Astrocyte (in vitro differentiated cells and primary cell): ENCODE measurements around the gene BLOC1S3. TPM values are rescaled to one million over a fixed set of nuclear protein-coding genes. Genes with fewer than 3 reads are reported as not detected.

ENCODE experiments used
- DNase-seq: peaks from one replicate; pipeline ENCODE4 v3.0.0-alpha.2; 2010; ENCODE audit warnings: low read depth
- FAIRE-seq: peaks from 2 replicates; lab custom pipeline; 2011; peaks lifted over from hg19 to GRCh38; lab: Jason Lieb, UNC
- H2AFZ ChIP-seq: 2 replicates; pipeline ENCODE4 v1.6.0; 2012; ENCODE audit warnings: low read depth, low read length, inconsistent platforms
- H3K27ac ChIP-seq: 2 replicates; pipeline ENCODE4 v1.5.1; 2011; ENCODE audit warnings: low read depth, low read length, inconsistent platforms
- H3K27me3 ChIP-seq: 2 replicates; pipeline ENCODE4 v1.6.0; 2011; ENCODE audit warnings: low read length, inconsistent platforms; ENCODE audit not compliant: insufficient read depth
- H3K36me3 ChIP-seq: 2 replicates; pipeline ENCODE4 v1.5.1; 2011; ENCODE audit warnings: low read length, inconsistent platforms; ENCODE audit not compliant: insufficient read depth
- H3K4me1 ChIP-seq: 2 replicates; pipeline ENCODE4 v1.5.1; 2011; ENCODE audit warnings: low read length, inconsistent platforms; ENCODE audit not compliant: insufficient read depth
- H3K4me2 ChIP-seq: 2 replicates; pipeline ENCODE4 v1.6.0; 2012; ENCODE audit warnings: low read length, inconsistent platforms
- H3K4me3 ChIP-seq: 2 replicates; pipeline ENCODE4 v1.5.1; 2011; ENCODE audit warnings: low read depth, mild to moderate bottlenecking, low read length, inconsistent platforms; ENCODE audit not compliant: insufficient read depth
- H3K79me2 ChIP-seq: 2 replicates; pipeline ENCODE4 v1.6.0; 2012; ENCODE audit warnings: mild to moderate bottlenecking, low read length, inconsistent platforms; ENCODE audit not compliant: insufficient read depth
- H3K9ac ChIP-seq: 2 replicates; pipeline ENCODE4 v1.6.0; 2012; ENCODE audit warnings: mild to moderate bottlenecking, low read length, inconsistent platforms
- H3K9me3 ChIP-seq: 2 replicates; pipeline ENCODE4 v1.5.1; 2012; ENCODE audit warnings: low read depth, mild to moderate bottlenecking, low read length, inconsistent platforms; ENCODE audit not compliant: insufficient read depth
- H4K20me1 ChIP-seq: 2 replicates; pipeline ENCODE4 v1.6.0; 2012; ENCODE audit warnings: low read length, inconsistent platforms; ENCODE audit not compliant: insufficient read depth
- H3K27ac Mint-ChIP-seq: one replicate; pipeline ENCODE4 v1.8.0; 2021; ENCODE audit warnings: mild to moderate bottlenecking, mixed read lengths; ENCODE audit not compliant: unreplicated experiment
- H3K27me3 Mint-ChIP-seq: one replicate; pipeline ENCODE4 v1.8.0; 2021; ENCODE audit warnings: low read depth, mixed read lengths; ENCODE audit not compliant: unreplicated experiment
- H3K36me3 Mint-ChIP-seq: one replicate; pipeline ENCODE4 v1.8.0; 2021; ENCODE audit warnings: low read depth, mixed read lengths; ENCODE audit not compliant: unreplicated experiment
- H3K4me1 Mint-ChIP-seq: one replicate; pipeline ENCODE4 v1.8.0; 2021; ENCODE audit warnings: low read depth, mixed read lengths; ENCODE audit not compliant: unreplicated experiment
- H3K4me3 Mint-ChIP-seq: one replicate; pipeline ENCODE4 v1.8.0; 2021; ENCODE audit warnings: mild to moderate bottlenecking, moderate library complexity, mixed read lengths; ENCODE audit not compliant: unreplicated experiment
- H3K9me3 Mint-ChIP-seq: one replicate; pipeline ENCODE4 v1.8.0; 2021; ENCODE audit warnings: mild to moderate bottlenecking, mixed read lengths; ENCODE audit not compliant: unreplicated experiment
- CTCF ChIP-seq: IDR thresholded peaks from 2 replicates; pipeline ENCODE4 v1.5.1; 2011; ENCODE audit warnings: low read depth, mild to moderate bottlenecking, inconsistent platforms, low read length, moderate library complexity; ENCODE audit not compliant: insufficient read depth
- EZH2 ChIP-seq: IDR thresholded peaks from 2 replicates; pipeline ENCODE4 v1.6.1; 2012; ENCODE audit warnings: mild to moderate bottlenecking, low read length, inconsistent platforms; ENCODE audit not compliant: insufficient read depth
- total RNA-seq: library from RNA; stranded (reverse); gene quantifications from 2 replicates; pipeline ENCODE4 v1.2.1, GENCODE V29; 2021

Gene BLOC1S3
- total RNA-seq, 1 donor from 2014 or later = 14.5 TPM

- Histone ChIP-seq H4K20me1 (peaks cover 33% of the 10 kb centered on the region), H3K27ac (no peak overlapping the region), H3K9ac (no peak overlapping the region), H3K79me2 (no peaks in the 10 kb centered on the region), H3K36me3 (no peaks in the 10 kb centered on the region), H3K4me2 (peak overlapping the region; percentile 76), H2AFZ (peak overlapping the region; percentile 34), H3K4me3 (peak overlapping the region; percentile 28), H3K27me3 (peaks cover 18% of the 10 kb centered on the region), H3K9me3 (no peaks in the 10 kb centered on the region), H3K4me1 (peaks cover 23% of the 10 kb centered on the region)
- Mint-ChIP-seq H3K27me3 (peaks cover 25% of the 10 kb centered on the region), H3K27ac (no peak overlapping the region), H3K4me3 (no peak overlapping the region), H3K9me3 (peaks cover 10% of the 10 kb centered on the region), H3K36me3 (peaks cover 30% of the 10 kb centered on the region), H3K4me1 (peaks cover 5% of the 10 kb centered on the region)
- FAIRE-seq (no peak), DNase-seq (peak; percentile 34)
- TF ChIP-seq CTCF (no peak), EZH2 (no peak)
Measured at GRCh38 chr19:45152504-45153338, 25.9 kb upstream of the BLOC1S3 start.

DNA sequence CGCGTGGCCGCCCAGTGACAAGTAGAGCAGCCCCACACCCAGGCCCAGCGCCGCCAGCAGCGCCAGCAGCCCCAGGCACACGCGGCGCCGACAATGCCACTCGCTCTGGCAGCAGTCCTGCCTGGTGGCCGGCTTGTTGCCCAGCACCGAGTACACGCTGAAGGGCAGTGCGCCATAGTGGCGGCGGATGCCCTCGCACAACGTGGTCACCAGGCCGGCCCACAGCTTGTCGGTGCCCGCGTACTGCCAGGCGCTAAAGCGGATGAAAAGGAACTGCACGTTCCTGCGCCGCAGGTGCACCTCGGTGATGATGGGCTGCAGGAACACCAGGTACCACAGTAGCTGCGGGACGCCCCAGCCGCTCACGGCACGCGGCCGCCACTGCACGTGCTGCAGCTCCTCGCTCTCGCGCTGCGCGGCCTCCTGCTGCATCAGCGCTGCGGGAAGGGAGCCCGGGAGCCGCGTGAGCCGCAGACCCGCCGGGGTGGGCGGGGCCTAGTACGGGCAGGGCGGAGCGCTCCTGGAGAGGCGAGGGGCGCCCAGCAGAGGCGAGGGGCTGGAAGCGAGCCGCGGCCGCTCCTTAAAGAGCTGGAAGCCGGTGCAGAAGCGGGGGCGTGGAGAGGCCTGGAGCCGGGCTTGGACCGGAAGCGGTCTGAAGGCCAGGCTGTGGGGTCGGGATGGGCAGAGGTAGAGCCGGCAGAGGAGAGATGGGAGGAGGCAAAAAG lies 25.1 kb upstream of the BLOC1S3 start:
- H3K27me3 ChIP-seq = peaks cover 18% of the 10 kb centered on the region
- H3K36me3 ChIP-seq = no peaks in the 10 kb centered on the region
- DNase-seq (peak; percentile 29), FAIRE-seq (no peak)
- H3K4me3 ChIP-seq = peak overlapping the region; percentile 28
- Mint-ChIP-seq H3K27ac (no peak overlapping the region), H3K4me1 (peaks cover 5% of the 10 kb centered on the region), H3K4me3 (no peak overlapping the region), H3K36me3 (peaks cover 29% of the 10 kb centered on the region), H3K9me3 (peaks cover 10% of the 10 kb centered on the region), H3K27me3 (peaks cover 30% of the 10 kb centered on the region)
- no peak overlapping the region for H3K27ac ChIP-seq
- TF ChIP-seq CTCF (no peak), EZH2 (peak; percentile 44)
- H3K9me3 ChIP-seq = no peaks in the 10 kb centered on the region
- peaks cover 28% of the 10 kb centered on the region for H4K20me1 ChIP-seq
- H2AFZ ChIP-seq = peak overlapping the region; percentile 34
- H3K79me2 ChIP-seq = no peaks in the 10 kb centered on the region
- H3K4me2 ChIP-seq = peak overlapping the region; percentile 76
- peak overlapping the region; percentile 17 for H3K9ac ChIP-seq
- H3K4me1 ChIP-seq = peaks cover 23% of the 10 kb centered on the region
